ENCODE data around the gene LRRC45.

LRRC45 gene

GRCh38 chr17:82006468-82007227 lies 16.5 kb upstream of the LRRC45 start:
- Mint-ChIP-seq H3K4me1 (peaks cover 18% of the 10 kb centered on the region), H3K27me3 (ENCODE audit: low read depth) (no peaks in the 10 kb centered on the region), H3K27ac (peak overlapping the region in 2 of 3 experiments; percentile 75 to 86), H3K36me3 (ENCODE audit: low read depth) (no peaks in the 10 kb centered on the region), H3K9me3 (no peaks in the 10 kb centered on the region), H3K4me3 (peak overlapping the region in 2 of 3 experiments; percentile 4 to 39)
- TF ChIP-seq CTCF (IDR thresholded peaks at IDR 0.05; ENCODE audit: unreplicated experiment in 3 of 3): no peak

DNA sequence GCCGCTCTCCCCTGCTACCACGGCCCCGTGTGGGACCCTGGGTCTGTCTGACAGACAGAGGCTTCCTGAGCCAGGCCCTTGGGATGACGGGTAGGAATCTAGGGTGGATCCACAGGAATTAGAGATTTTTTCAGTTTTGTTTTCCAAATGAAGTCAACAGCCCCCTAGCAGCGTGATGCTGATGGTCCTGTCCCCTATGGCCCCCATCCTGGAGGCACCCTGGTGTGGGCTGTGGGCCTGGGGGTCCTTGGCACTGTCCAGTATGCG lies 15.9 kb upstream of the LRRC45 start:
- Mint-ChIP-seq H3K9me3 (no peaks in the 10 kb centered on the region), H3K4me3 (no peak overlapping the region), H3K27ac (no peak overlapping the region), H3K36me3 (ENCODE audit: low read depth) (no peaks in the 10 kb centered on the region), H3K27me3 (ENCODE audit: low read depth) (no peaks in the 10 kb centered on the region), H3K4me1 (peaks cover 18% of the 10 kb centered on the region)
- TF ChIP-seq CTCF (IDR thresholded peaks at IDR 0.05; ENCODE audit: unreplicated experiment in 3 of 3): no peak

- Mint-ChIP-seq H3K4me1 (peaks cover 18% of the 10 kb centered on the region), H3K27ac (no peak overlapping the region), H3K36me3 (ENCODE audit: low read depth) (no peaks in the 10 kb centered on the region), H3K9me3 (no peaks in the 10 kb centered on the region), H3K4me3 (no peak overlapping the region), H3K27me3 (ENCODE audit: low read depth) (no peaks in the 10 kb centered on the region)
- peak in 1 of 3 experiments; percentile 11 for TF ChIP-seq CTCF (IDR thresholded peaks at IDR 0.05; ENCODE audit: unreplicated experiment in 3 of 3)
These were observed 15.4 kb upstream of the LRRC45 start for GRCh38 chr17:82007495-82008257.

DNA sequence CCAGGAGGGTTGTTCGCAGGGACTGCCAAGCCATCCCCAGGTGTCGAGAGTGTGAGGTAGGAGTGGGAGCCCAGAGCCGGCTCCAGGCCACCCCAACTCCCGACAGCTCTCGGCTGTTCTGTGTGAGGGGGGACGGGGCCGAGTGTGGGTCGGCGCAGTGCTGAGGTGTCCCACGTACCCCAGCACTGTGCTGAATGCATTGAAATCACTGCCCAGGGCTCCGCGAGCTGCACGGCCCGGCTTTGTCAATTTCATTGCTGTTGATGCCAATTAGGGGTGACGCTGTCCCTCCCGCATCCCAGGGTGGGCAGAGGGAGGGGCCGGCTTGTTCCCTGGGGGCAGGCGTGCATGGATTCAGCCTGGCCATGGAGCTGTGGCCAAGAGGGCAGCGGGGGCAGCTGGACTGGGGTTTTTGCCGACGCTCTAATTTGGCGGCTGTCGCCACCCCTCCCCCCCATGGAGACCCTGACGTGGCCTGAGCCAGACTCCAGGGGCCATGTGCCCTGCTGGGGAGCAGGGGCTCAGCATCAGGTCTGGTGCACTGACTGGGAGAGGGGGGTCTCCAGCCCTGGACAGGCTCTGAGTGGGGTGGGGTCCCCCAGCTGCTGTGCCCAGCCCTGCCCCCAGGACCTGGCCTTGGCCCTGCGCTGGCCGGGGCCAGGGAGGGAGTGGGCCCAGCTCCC lies 14.7 kb upstream of the LRRC45 start:
- no peaks in the 10 kb centered on the region for H3K36me3 Mint-ChIP-seq (ENCODE audit: low read depth)
- H3K27me3 Mint-ChIP-seq (ENCODE audit: low read depth): no peaks in the 10 kb centered on the region
- TF ChIP-seq CTCF (IDR thresholded peaks at IDR 0.05; ENCODE audit: unreplicated experiment in 3 of 3): no peak
- H3K4me3 Mint-ChIP-seq: no peak overlapping the region
- no peak overlapping the region for H3K27ac Mint-ChIP-seq
- peaks cover 12% of the 10 kb centered on the region for H3K4me1 Mint-ChIP-seq
- H3K9me3 Mint-ChIP-seq: no peaks in the 10 kb centered on the region

DNA sequence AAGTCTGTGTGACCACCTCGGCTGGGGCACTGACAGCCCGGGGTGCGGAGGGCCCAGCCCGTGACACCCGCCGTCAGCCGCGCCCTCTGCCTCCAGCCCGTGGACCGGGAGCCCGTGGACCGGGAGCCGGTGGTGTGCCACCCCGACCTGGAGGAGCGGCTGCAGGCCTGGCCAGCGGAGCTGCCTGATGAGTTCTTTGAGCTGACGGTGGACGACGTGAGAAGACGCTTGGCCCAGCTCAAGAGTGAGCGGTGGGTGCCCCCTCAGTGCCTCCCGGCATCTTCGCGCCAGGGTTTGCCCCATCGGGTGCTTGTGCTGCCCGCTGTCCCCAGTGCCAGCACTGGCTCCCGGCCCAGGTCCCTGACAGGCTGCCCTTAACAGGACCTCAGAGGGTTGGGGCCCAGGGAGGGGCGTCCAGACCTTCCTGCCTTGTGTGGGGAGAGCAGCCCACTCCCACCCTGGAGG lies 14.1 kb upstream of the LRRC45 start:
- H3K27me3 Mint-ChIP-seq (ENCODE audit: low read depth): no peaks in the 10 kb centered on the region
- no peak for TF ChIP-seq CTCF (IDR thresholded peaks at IDR 0.05; ENCODE audit: unreplicated experiment in 3 of 3)
- H3K4me1 Mint-ChIP-seq: peaks cover 9% of the 10 kb centered on the region
- H3K36me3 Mint-ChIP-seq (ENCODE audit: low read depth): no peaks in the 10 kb centered on the region
- no peak overlapping the region for H3K27ac Mint-ChIP-seq
- no peak overlapping the region for H3K4me3 Mint-ChIP-seq
- H3K9me3 Mint-ChIP-seq: no peaks in the 10 kb centered on the region
